GM23338 (cell line): ENCODE data around the gene GTPBP4.

ENCODE experiments used
- CREB1 ChIP-seq: fragments of 250-450 bp; sonication (Bioruptor Pico); IDR thresholded peaks from 2 replicates; pipeline ENCODE4 v1.5.0; 2020; ENCODE audit warnings: low read depth, mild to moderate bottlenecking, moderate library complexity
- CTCF ChIP-seq, 2 experiments: fragments of 200-600 bp in 1 of 2; sonication (generic) in 1 of 2; conservative IDR thresholded peaks; 2 replicates each; pipeline versions ENCODE4 v1.5.1 to v1.6.1; 2016 to 2017; ENCODE audit warnings: antibody characterized with exemption in 2 of 2, low read depth in 2 of 2, mild to moderate bottlenecking in 2 of 2, moderate library complexity in 1 of 2
- ETS1 ChIP-seq: IDR thresholded peaks from 2 replicates; pipeline ENCODE4 v1.6.1; 2016; ENCODE audit warnings: antibody characterized with exemption
- EZH2 ChIP-seq: fragments of 200-600 bp; sonication (generic); IDR thresholded peaks from one replicate; pipeline ENCODE4 v1.8.0; 2017; ENCODE audit warnings: antibody characterized with exemption, mild to moderate bottlenecking, low read depth; ENCODE audit not compliant: unreplicated experiment
- EZH2phosphoT487 ChIP-seq: fragments of 200-600 bp; sonication (generic); IDR thresholded peaks from one replicate; pipeline ENCODE4 v1.8.1; 2018; ENCODE audit warnings: antibody characterized with exemption; ENCODE audit not compliant: unreplicated experiment
- JUNB ChIP-seq: IDR thresholded peaks from one replicate; pipeline ENCODE4 v1.6.1; 2016; ENCODE audit warnings: antibody characterized with exemption; ENCODE audit not compliant: unreplicated experiment
- NANOG ChIP-seq: IDR thresholded peaks from 2 replicates; pipeline ENCODE4 v1.6.1; 2016; ENCODE audit warnings: antibody characterized with exemption, borderline replicate concordance
- POLR2AphosphoS5 ChIP-seq: IDR thresholded peaks from 2 replicates; pipeline ENCODE4 v1.6.1; 2016; ENCODE audit warnings: antibody characterized with exemption, low read depth
- REST ChIP-seq: IDR thresholded peaks from one replicate; pipeline ENCODE4 v1.6.1; 2018; ENCODE audit warnings: antibody characterized with exemption; ENCODE audit not compliant: unreplicated experiment

- no peak for TF ChIP-seq REST
- no peak for TF ChIP-seq CTCF (conservative IDR thresholded peaks at IDR 0.05; ENCODE audit: low read depth in 2 of 2)
- TF ChIP-seq POLR2AphosphoS5: no peak
- no peak for TF ChIP-seq EZH2
- no peak for TF ChIP-seq CREB1 (CRISPR knock-in tag)
- no peak for TF ChIP-seq JUNB
- TF ChIP-seq EZH2phosphoT487: no peak
- TF ChIP-seq NANOG: no peak
- no peak for TF ChIP-seq ETS1
These were observed 30.1 kb upstream of the GTPBP4 start for GRCh38 chr10:958106-958505.
